Activated CD8-positive, alpha-beta memory T cell treated with anti-CD3 and anti-CD28 coated beads, Interleukin-2, amount 50 U/mL, for 4 hours (primary cell): ENCODE data around the gene CCNB3.
A peak's percentile ranks its signal among the peaks of the same experiment; 100 is the strongest.
"Not testable (repeated sequence)": the region's sequence is repeated elsewhere in the genome, so short reads cannot be mapped to it uniquely, and the experiment has no call there.

Experiments
- DNase-seq: peaks from one replicate; pipeline ENCODE4 v3.0.0-alpha.2; 2020

CCNB3 gene, protein sequence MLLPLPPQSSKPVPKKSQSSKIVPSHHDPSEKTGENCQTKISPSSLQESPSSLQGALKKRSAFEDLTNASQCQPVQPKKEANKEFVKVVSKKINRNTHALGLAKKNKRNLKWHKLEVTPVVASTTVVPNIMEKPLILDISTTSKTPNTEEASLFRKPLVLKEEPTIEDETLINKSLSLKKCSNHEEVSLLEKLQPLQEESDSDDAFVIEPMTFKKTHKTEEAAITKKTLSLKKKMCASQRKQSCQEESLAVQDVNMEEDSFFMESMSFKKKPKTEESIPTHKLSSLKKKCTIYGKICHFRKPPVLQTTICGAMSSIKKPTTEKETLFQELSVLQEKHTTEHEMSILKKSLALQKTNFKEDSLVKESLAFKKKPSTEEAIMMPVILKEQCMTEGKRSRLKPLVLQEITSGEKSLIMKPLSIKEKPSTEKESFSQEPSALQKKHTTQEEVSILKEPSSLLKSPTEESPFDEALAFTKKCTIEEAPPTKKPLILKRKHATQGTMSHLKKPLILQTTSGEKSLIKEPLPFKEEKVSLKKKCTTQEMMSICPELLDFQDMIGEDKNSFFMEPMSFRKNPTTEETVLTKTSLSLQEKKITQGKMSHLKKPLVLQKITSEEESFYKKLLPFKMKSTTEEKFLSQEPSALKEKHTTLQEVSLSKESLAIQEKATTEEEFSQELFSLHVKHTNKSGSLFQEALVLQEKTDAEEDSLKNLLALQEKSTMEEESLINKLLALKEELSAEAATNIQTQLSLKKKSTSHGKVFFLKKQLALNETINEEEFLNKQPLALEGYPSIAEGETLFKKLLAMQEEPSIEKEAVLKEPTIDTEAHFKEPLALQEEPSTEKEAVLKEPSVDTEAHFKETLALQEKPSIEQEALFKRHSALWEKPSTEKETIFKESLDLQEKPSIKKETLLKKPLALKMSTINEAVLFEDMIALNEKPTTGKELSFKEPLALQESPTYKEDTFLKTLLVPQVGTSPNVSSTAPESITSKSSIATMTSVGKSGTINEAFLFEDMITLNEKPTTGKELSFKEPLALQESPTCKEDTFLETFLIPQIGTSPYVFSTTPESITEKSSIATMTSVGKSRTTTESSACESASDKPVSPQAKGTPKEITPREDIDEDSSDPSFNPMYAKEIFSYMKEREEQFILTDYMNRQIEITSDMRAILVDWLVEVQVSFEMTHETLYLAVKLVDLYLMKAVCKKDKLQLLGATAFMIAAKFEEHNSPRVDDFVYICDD (N-terminal part only)

DNA sequence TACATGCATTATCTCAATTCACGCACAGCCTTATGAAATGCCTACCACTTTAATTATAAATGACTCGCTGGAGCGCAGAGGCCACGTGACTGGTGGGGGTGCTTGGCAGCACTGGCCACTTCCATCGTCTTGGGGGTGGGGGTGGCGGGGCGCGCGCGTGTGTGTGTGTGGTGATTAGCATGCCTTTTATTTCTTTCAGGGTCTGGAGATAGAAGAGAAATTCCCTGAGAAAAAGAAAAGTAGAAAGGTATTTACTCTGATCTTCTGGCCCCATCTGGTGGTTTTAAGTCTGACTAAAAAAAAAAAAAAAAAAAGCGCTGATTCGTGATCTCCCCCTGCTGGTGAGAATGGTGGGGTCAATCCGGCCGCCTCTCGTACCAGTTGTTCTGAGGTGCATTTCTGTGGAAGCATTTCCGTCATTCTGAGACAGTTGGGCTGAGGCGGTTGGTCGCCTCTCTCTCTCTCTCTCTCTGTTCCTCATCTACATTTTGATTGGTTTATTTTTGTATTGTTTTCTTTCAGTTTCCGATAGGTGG lies at the start of gene CCNB3:
TSS of gene CCNB3 (plus strand) at position 402 of the 536 bp plus-strand sequence. CDS start 80,399 bp downstream, outside the sequence.
- DNase-seq, result peak; percentile 66

DNA sequence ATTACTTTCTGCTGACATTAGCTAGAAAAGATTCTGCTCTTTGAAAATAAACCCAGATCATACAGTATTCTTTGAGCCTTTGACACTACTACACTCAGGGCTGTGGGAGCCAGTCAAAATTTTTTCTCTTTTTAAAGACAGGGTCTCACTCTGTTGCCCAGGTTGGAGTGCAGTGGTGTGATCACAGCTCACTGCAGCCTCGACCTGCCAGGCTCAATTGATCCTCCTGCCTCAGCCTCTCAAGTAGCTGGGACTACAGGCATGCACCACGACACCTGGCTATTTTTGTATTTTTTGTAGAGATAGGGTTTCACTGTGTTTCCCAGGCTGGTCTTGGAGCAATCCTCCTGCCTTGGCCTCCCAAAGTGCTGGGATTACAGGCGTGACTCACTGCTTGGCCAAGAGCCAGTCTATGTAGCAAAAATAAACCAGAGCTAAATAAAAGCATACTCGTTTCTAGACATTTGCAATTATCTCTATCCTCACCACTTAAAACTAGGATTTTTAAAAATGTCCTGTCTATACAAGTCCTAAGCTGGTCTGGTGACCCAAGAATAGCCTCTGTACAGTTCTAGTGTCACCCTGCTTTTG lies 46.9 kb upstream of the CCNB3 start:
- no peak for DNase-seq

DNA sequence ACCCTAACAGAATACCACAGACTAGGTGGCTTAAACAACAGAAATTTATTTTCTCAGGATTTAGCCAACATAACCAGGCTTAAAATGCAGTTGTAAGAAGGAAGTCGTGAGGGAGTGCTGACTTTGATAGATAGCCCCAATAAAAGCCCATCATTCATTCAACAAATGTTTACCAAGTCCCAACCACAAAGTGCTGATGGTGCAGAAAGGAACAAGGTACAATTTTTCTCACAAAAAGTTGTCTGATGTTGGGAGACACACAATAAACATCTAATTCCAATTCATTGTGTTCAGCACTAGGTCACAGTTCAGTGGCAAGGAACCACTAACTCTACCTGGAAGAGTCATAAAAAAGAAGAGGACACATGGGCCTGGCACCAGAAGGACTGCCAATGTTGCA lies 46.0 kb upstream of the CCNB3 start:
- no peak for DNase-seq

- DNase-seq, result no peak
Observed at GRCh38 chrX:50161127-50161526, 43.4 kb upstream of the CCNB3 start.

GRCh38 chrX:50165727-50166126 lies 38.8 kb upstream of the CCNB3 start:
- no peak for DNase-seq

- DNase-seq, result no peak
Observed at GRCh38 chrX:50167366-50167765, 37.2 kb upstream of the CCNB3 start.

- no peak for DNase-seq
Observed at GRCh38 chrX:50168241-50168687, 36.3 kb upstream of the CCNB3 start.

GRCh38 chrX:50169717-50170116 lies 34.8 kb upstream of the CCNB3 start:
- no peak for DNase-seq

- no peak for DNase-seq
Observed at GRCh38 chrX:50180073-50180940, 24.3 kb upstream of the CCNB3 start.

GRCh38 chrX:50183891-50184290 lies 20.7 kb upstream of the CCNB3 start:
- no peak for DNase-seq

DNA sequence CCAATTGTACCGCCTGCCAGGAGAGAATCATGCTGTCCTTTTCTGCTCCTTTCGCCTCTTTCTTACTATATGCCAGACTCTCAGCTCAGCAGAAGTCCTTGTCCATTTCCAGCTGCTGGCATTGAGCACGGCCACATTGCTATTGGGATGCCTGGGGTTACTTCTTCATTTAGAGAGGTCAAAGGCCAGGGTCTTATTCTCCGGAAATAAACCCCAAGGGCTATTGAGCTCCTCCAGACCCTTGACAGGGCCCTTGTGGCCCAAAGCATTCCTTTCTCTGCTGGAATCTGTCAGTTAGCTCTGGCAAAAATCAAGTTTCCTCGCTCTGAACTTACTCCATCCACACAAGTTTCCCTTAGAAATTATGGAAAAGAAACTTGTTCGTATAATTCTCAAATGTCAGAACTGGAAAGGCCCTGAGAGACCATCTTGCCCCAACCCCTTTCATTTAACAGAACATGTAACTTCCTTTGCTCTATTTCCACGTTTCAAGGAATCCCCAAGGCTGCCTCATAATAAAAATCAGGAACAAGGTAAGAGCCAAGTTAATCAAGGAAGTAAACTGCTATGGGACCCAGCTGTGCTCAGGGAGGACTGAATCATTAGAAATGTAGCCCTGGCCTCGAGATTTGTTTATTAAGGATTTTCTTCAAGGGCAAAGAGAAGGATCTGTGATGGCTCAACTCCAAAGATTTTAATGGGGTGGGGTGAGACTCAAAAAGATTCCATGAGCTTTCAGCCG lies 15.5 kb upstream of the CCNB3 start:
- DNase-seq, result no peak

DNA sequence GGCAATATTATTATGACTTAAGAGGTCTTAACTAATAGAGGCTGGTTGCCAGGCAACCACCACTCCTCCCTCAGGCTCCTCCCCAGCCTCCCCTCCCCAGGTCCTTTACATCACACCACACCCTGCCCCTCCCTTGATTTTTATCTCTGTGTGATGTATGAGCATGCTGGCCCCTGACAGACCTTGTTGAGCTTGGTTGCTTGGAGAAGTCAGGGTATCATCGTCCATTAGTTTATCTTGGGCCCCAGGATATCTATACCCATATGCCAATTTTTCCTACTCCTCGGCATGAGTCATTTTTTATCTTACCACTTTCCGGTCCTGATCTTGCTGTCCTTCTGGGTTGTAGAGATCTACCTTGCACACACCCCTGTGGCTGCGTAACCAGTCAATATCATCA lies 6.2 kb upstream of the CCNB3 start:
- DNase-seq, result no peak

- no peak for DNase-seq
Observed at GRCh38 chrX:50200907-50201306, 3.7 kb upstream of the CCNB3 start, which contains the start of gene AKAP4. TSS of gene AKAP4 (minus strand) at chrX:50201007. CDS start at chrX:50200889, 118 bp downstream.

DNA sequence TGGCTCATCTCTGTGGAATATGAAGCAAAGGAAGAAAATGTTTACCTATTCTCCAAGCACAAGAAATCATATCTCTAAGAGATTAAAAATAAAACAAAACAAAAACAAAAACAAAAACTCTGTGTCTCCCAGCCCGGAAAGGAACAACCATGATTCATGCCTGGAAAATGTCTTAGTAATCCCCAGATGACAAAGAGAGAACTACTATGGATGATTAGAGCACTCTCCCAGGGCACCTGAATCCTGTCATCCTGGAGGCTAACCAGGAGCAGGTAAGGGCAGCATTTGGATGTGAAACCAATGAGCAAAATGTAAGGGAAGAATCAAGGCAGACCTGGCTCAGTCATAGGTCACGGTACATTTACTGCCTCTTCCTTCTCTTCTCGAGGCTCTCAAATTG lies 2.0 kb upstream of the CCNB3 start:
- no peak for DNase-seq

DNA sequence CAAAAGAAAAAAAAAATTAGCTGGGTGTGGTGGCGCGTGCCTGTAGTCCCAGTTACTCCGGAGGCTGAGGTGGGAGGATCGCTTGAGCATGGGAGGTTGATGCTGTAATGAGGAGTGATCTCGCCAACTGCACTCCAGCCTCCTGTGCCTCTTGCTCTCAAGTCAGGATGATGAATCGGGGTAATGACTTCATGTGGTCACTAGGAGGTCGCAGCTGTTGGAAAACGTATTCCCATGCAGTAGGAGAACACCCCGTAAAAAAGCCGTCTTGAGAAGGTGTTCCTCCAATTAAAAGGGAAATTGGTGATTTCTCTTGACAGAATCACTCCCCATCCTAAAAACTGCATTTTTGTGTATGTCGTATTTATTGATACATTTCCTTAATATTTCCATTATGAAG lies 2.2 kb downstream of the CCNB3 start:
- DNase-seq, result no peak

- DNase-seq, result no peak
Observed at GRCh38 chrX:50211510-50211909, 6.9 kb downstream of the CCNB3 start.

- DNase-seq, result no peak
Observed at GRCh38 chrX:50281253-50281652, 76.7 kb downstream of the CCNB3 start.

DNA sequence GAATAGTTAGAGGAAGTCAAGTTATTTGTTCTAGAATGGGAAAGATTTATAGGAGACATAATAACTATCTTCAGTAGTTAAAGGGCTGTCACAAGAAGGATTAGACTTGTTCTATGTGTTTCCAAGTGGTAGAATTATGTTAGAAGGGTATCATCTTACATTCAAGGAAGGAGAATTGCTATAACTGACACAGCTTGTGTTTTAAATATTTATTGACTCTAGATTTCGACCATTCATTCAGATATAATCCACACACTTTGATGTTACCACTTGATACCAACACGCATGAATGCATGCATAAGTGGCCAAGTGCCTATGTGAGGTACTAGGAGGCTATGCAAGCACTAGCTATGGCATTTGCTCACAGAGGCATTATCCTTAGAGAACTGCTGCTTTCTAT lies 122.7 kb downstream of the CCNB3 start:
- DNase-seq, result no peak

- DNase-seq, result not testable (repeated sequence)
Observed at GRCh38 chrX:50332668-50333067, 128.1 kb downstream of the CCNB3 start.

- no peak for DNase-seq
Observed at GRCh38 chrX:50333308-50333707, 128.7 kb downstream of the CCNB3 start.

- DNase-seq, result no peak
Observed at GRCh38 chrX:50343917-50344316, 139.4 kb downstream of the CCNB3 start.
